Dermis microvascular lymphatic vessel endothelial cell (primary cell): ENCODE measurements around the gene CRIM1. TPM values are rescaled to one million over a fixed set of nuclear protein-coding genes. Genes with fewer than 3 reads are reported as not detected.

Source experiments
- DNase-seq, 2 donors: peaks; one replicate each; pipeline versions ENCODE4 v3.0.0 to v3.0.0-alpha.2; 2010; ENCODE audit warnings: low read depth in 2 of 2
- total RNA-seq: library from RNA; depleted of rRNA; stranded (reverse); fragments of >200 nt; gene quantifications from 2 replicates; pipeline ENCODE4 v1.2.1, GENCODE V29; 2014

The CRIM1 gene
- total RNA-seq, 1 donor from 2014 or later: 375 TPM

DNA sequence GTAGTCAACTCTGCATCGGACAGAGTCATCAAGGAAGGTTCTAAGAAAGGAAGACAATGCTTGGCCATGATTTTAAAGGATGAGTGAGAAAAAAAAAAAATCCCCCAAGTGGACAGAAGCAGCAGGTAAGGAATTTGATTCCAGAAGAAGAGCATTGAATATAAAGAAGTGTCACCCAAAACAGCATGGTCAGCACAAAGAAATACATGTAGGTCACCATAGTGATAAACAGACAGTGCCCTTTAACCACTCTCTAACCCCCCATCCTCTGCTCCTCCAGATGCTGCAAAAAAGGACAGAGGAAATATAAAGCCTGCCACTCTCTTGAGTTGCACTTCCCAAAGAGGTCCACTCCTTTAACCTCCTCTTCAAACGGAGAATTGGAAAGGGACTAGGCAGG lies 219.0 kb downstream of the CRIM1 start:
- no peak for DNase-seq

GRCh38 chr2:36577884-36578283 lies 222.3 kb downstream of the CRIM1 start:
- no peak for DNase-seq

GRCh38 chr2:36578343-36579296 lies 223.0 kb downstream of the CRIM1 start:
- DNase-seq: no peak

- no peak for DNase-seq
Measured at GRCh38 chr2:36579297-36579664, 223.7 kb downstream of the CRIM1 start.

GRCh38 chr2:36582538-36582937 lies 227.0 kb downstream of the CRIM1 start:
- peak in 1 of 2 donors; percentile 26 for DNase-seq

DNA sequence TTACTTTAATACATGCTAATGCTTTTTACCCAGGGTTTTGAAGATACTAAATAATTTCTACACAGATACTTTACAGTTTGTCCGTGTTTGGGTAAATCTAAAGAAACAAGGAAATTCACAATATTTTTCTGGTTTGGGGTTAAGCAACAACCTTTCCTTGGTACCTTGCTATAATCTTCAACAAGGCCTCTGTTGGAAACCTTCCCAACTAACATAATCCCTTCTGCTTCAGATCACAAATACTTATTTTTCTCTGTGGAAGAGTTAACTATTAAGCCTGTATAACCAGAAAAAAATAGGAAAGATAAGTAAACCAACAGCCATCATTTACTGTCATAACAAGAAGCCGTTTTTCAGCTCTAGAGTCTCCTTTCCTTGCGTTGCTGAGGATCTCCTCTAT lies 227.4 kb downstream of the CRIM1 start:
- no peak for DNase-seq

- DNase-seq: no peak
Measured at GRCh38 chr2:36584148-36584794, 228.7 kb downstream of the CRIM1 start.

DNA sequence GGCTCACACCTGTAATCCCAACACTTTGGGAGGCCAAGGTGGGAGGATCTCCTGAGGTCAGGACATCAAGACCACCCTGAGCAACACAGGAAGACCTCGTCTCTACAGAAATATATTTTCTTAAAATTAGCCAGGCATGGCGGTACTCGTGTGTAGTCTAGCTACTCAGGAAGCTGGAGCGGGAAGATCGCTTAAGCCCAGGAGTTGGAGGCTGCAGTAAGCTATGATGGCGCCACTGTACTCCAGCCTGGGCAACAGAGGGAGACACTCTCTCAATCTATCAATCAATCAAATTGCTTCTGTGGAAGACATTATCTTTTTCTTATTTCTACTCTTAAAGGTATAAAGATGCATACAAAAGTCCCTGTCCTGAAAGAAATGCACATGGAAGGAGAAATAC lies 231.1 kb downstream of the CRIM1 start:
- DNase-seq: no peak

GRCh38 chr2:36587101-36587500 lies 231.5 kb downstream of the CRIM1 start:
- no peak for DNase-seq

GRCh38 chr2:36587556-36587955 lies 232.0 kb downstream of the CRIM1 start:
- DNase-seq: no peak

DNA sequence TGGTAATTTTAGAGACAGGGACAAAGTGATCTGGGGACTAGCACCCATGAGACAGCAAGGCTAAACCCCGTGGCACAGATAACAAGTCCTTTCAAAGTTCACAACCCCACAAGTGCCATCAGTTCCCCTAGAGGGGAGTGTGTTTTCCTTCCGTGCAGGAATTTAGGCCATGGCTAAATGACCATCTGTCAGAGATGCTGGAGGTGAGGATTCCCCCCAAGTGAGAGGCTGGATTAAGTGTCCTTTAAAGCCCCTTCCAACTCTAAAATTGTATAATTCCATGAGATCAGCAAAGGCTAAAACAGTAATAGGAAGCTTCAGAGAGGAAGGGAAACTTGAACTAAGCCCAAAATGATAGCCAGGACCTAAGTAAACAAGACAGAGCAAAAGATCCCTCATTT lies 233.7 kb downstream of the CRIM1 start:
- no peak for DNase-seq

GRCh38 chr2:36594849-36595248 lies 239.3 kb downstream of the CRIM1 start:
- DNase-seq: no peak

DNA sequence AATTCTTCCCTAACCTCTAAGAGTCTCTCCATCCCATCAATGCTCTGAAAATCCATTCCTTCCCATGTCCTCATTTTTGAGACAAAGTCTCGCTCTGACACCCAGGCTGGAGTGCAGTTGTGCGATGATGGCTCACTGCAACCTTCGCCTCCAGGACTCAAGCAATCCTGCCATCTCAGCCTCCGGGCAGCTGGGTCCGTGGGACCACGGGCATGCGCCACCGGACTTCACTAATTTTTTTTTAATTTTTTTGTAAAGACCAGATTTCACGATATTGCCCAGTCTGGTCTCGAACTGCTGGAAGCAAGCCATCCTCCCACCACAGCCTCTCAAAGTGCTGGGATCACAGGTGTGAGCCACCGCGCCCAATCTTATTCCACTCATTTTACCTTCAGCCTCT lies 240.8 kb downstream of the CRIM1 start:
- no peak for DNase-seq

- no peak for DNase-seq
Measured at GRCh38 chr2:36597003-36597531, 241.5 kb downstream of the CRIM1 start.

DNA sequence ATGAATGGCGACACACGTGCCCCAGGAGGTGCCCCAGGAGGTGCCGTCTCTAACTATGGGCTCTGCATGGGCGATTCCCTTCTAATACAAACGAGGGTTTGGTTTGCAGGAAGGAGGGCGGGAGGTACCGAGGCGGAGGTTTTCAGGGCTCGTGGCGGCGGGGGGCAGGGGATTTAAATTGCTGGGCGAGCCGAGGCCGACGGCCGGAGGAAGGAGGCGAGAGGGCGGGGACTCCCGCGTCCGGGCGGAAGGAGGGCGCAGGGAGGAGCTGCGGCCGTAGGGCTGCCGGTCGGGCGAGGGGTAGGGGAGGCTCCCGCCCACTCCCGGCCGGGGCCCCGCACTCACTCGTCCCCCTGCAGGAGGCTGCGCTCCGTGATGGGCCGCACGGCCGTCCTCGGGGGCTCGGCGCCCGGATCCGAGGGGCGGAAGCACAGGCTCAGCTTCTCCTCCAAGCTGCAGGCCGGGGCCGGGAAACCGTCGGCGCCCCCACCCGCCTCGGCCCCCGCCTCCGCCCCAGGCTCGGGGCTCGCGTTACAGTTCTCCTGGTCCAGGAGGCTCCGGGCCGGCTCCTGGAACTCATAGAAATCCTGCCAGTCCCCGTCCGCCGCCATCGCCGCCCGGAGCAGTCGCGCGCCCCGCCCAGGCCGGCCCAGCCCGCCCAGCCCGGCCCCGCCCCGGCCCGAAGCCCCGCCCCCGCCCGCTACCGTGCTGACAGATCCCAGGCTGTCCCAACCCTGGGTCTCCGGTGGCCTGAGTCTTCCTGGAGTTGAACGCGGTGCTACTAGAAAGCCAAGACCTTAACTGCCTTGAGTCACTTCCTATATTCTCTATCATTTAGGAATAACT lies 242.2 kb downstream of the CRIM1 start, which contains the start of gene FEZ2:
FEZ2 (minus strand) TSS at position 637 of the 846 bp plus-strand sequence; CDS start at position 611, 26 bp downstream.
- DNase-seq: peak in 1 of 2 donors; percentile 73

Other genes starting within 250 kb of the CRIM1 start
- gene FEZ2, start 242.4 kb downstream of the CRIM1 start, total RNA-seq: 53.6 and 54.0 TPM in 2 replicates